HL-60 (cell line): ENCODE measurements around the gene PRKAA2.

ENCODE experiments used
- DNase-seq, 2 experiments: peaks; one replicate each; pipeline ENCODE4 v3.0.0-alpha.2; 2010 to 2020; ENCODE audit warnings: low read depth in 1 of 2, low spot score in 1 of 2
- H3K27ac ChIP-seq: fragments of 250-450 bp; sonication (Bioruptor Pico); replicated peaks from 2 replicates; pipeline ENCODE4 v1.5.1; 2020; ENCODE audit warnings: mild to moderate bottlenecking, moderate library complexity
- H3K27me3 ChIP-seq: fragments of 250-450 bp; sonication (Bioruptor Pico); 2 replicates; pipeline ENCODE4 v1.5.1; 2021; ENCODE audit warnings: mild to moderate bottlenecking, moderate library complexity; ENCODE audit not compliant: insufficient read depth, poor library complexity, severe bottlenecking
- H3K4me3 ChIP-seq: replicated peaks from 2 replicates; pipeline ENCODE4 v1.5.1; 2011; ENCODE audit warnings: mild to moderate bottlenecking, control low read depth, low read length; ENCODE audit not compliant: insufficient read depth
- CTCF ChIP-seq: IDR thresholded peaks from one replicate; pipeline ENCODE4 v1.5.1; 2011; ENCODE audit warnings: low read length, control low read depth, inconsistent platforms; ENCODE audit not compliant: insufficient read depth
- GABPA ChIP-seq: IDR thresholded peaks from 2 replicates; pipeline ENCODE4 v1.6.1; 2012; ENCODE audit warnings: low read depth
- POLR2AphosphoS5 ChIP-seq: IDR thresholded peaks from 2 replicates; pipeline ENCODE4 v1.6.1; 2012; ENCODE audit warnings: low read depth
- REST ChIP-seq: IDR thresholded peaks from 2 replicates; pipeline ENCODE4 v1.6.1; 2012; ENCODE audit warnings: low read depth; ENCODE audit not compliant: insufficient replicate concordance
- SPI1 ChIP-seq: IDR thresholded peaks from 2 replicates; pipeline ENCODE4 v1.6.1; 2012; ENCODE audit warnings: low read depth, mild to moderate bottlenecking, borderline replicate concordance

PRKAA2 gene

GRCh38 chr1:56686169-56686568 lies 41.1 kb downstream of the PRKAA2 start:
- Histone ChIP-seq H3K4me3 (no peak overlapping the region), H3K27ac (no peak overlapping the region), H3K27me3 (peaks cover 2% of the 10 kb centered on the region)
- DNase-seq: no peak
- no peak for TF ChIP-seq SPI1
- no peak for TF ChIP-seq CTCF
- TF ChIP-seq POLR2AphosphoS5: no peak
- no peak for TF ChIP-seq GABPA
- no peak for TF ChIP-seq REST

- no peak for DNase-seq
- H3K4me3 ChIP-seq: no peak overlapping the region
- H3K27ac ChIP-seq: no peak overlapping the region
- no peak for TF ChIP-seq POLR2AphosphoS5
- no peak for TF ChIP-seq CTCF
- TF ChIP-seq SPI1: no peak
- TF ChIP-seq REST: no peak
- no peak for TF ChIP-seq GABPA
- peaks cover 2% of the 10 kb centered on the region for H3K27me3 ChIP-seq
These were observed 43.5 kb downstream of the PRKAA2 start for GRCh38 chr1:56688522-56689026.

GRCh38 chr1:56696663-56697062 lies 51.5 kb downstream of the PRKAA2 start:
- H3K4me3 ChIP-seq: no peak overlapping the region
- H3K27ac ChIP-seq: no peak overlapping the region
- H3K27me3 ChIP-seq: no peaks in the 10 kb centered on the region
- TF ChIP-seq CTCF: no peak
- TF ChIP-seq REST: no peak
- TF ChIP-seq GABPA: no peak
- no peak for TF ChIP-seq POLR2AphosphoS5
- no peak for TF ChIP-seq SPI1
- DNase-seq: no peak
